Mesendoderm (in vitro differentiated cells): ENCODE results near the gene MSL3.

ENCODE experiments used
- DNase-seq: peaks from one replicate; pipeline ENCODE4 v3.0.0; 2013
- H2AK5ac ChIP-seq: 2 replicates; pipeline ENCODE4 v1.6.1; 2013; ENCODE audit warnings: low read length, inconsistent platforms
- H2BK120ac ChIP-seq: 2 replicates; pipeline ENCODE4 v1.6.1; 2013; ENCODE audit warnings: low read depth, mild to moderate bottlenecking, low read length, moderate library complexity, mixed read lengths
- H2BK15ac ChIP-seq: replicated peaks from 2 replicates; pipeline ENCODE4 v1.6.1; 2013; ENCODE audit warnings: low read depth, mild to moderate bottlenecking, moderate library complexity
- H2BK5ac ChIP-seq: 2 replicates; pipeline ENCODE4 v1.6.1; 2013; ENCODE audit warnings: low read length, inconsistent platforms
- H3K18ac ChIP-seq: 2 replicates; pipeline ENCODE4 v1.6.1; 2013; ENCODE audit warnings: mild to moderate bottlenecking, low read length, mixed read lengths
- H3K23ac ChIP-seq: one replicate; pipeline ENCODE4 v1.6.1; 2013; ENCODE audit warnings: low read length
- H3K27ac ChIP-seq: 2 replicates; pipeline ENCODE4 v1.5.1; 2013; ENCODE audit warnings: low read depth, mild to moderate bottlenecking, inconsistent platforms, low read length, moderate library complexity
- H3K27me3 ChIP-seq: 2 replicates; pipeline ENCODE4 v1.6.1; 2013; ENCODE audit warnings: low read length, control low read depth, mild to moderate bottlenecking, inconsistent platforms; ENCODE audit not compliant: insufficient read depth, poor library complexity
- H3K36me3 ChIP-seq: 2 replicates; pipeline ENCODE4 v1.6.1; 2013; ENCODE audit warnings: low read length, inconsistent platforms; ENCODE audit not compliant: control insufficient read depth, insufficient read depth
- H3K4ac ChIP-seq: one replicate; pipeline ENCODE4 v1.6.1; 2013; ENCODE audit warnings: low read depth, mild to moderate bottlenecking, low read length, moderate library complexity
- H3K4me1 ChIP-seq: 2 replicates; pipeline ENCODE4 v1.6.1; 2013; ENCODE audit warnings: low read depth, low read length, inconsistent platforms; ENCODE audit not compliant: control insufficient read depth
- H3K4me2 ChIP-seq: 2 replicates; pipeline ENCODE4 v1.6.1; 2013; ENCODE audit warnings: low read length
- H3K4me3 ChIP-seq: 2 replicates; pipeline ENCODE4 v1.5.1; 2013; ENCODE audit warnings: mild to moderate bottlenecking, low read length
- H3K56ac ChIP-seq: one replicate; pipeline ENCODE4 v1.6.1; 2013; ENCODE audit warnings: low read length
- H3K79me1 ChIP-seq: 2 replicates; pipeline ENCODE4 v1.6.1; 2013; ENCODE audit warnings: low read length, inconsistent platforms
- H3K79me2 ChIP-seq: 2 replicates; pipeline ENCODE4 v1.6.1; 2013; ENCODE audit warnings: mild to moderate bottlenecking, low read length; ENCODE audit not compliant: control insufficient read depth, insufficient read depth
- H3K9ac ChIP-seq: 2 replicates; pipeline ENCODE4 v1.6.1; 2013; ENCODE audit warnings: low read length, inconsistent platforms
- H4K5ac ChIP-seq: one replicate; pipeline ENCODE4 v1.6.1; 2013; ENCODE audit warnings: low read length
- H4K8ac ChIP-seq: one replicate; pipeline ENCODE4 v1.6.1; 2013; ENCODE audit warnings: low read depth, mild to moderate bottlenecking, control low read depth, low read length, moderate library complexity
- WGBS: extraction: QIAGEN DNeasy Blood & Tissue Kit; methylation state at CpG from one replicate; pipeline ENCODE4 v1.1.7; 2013; ENCODE audit warnings: low lambda C conversion rate, missing lambda C conversion rate; ENCODE audit not compliant: insufficient coverage; ENCODE audit errors: extremely low coverage; 5-methylcytosine and 5-hydroxymethylcytosine counted together

The MSL3 gene

GRCh38 chrX:11733614-11734013 lies 24.4 kb upstream of the MSL3 start:
- Histone ChIP-seq H2BK5ac (no peak overlapping the region), H2AK5ac (no peak overlapping the region), H3K4me2 (no peak overlapping the region), H3K27me3 (no peaks in the 10 kb centered on the region), H3K4me3 (no peak overlapping the region), H3K79me2 (no peaks in the 10 kb centered on the region), H3K23ac (no peak overlapping the region), H2BK15ac (no peak overlapping the region), H3K4ac (no peak overlapping the region), H3K36me3 (no peaks in the 10 kb centered on the region), H3K56ac (no peak overlapping the region), H3K18ac (no peak overlapping the region), H3K27ac (no peak overlapping the region), H3K79me1 (no peaks in the 10 kb centered on the region), H3K9ac (no peak overlapping the region), H4K5ac (no peak overlapping the region), H2BK120ac (no peak overlapping the region), H4K8ac (no peak overlapping the region), H3K4me1 (no peaks in the 10 kb centered on the region)
- no CpG with 5 or more reads among the region's 1 CpG for WGBS
- DNase-seq: no peak

GRCh38 chrX:11739776-11740175 lies 18.3 kb upstream of the MSL3 start:
- Histone ChIP-seq H3K9ac (no peak overlapping the region), H3K27me3 (no peaks in the 10 kb centered on the region), H4K5ac (no peak overlapping the region), H3K4ac (no peak overlapping the region), H2AK5ac (no peak overlapping the region), H3K4me1 (no peaks in the 10 kb centered on the region), H3K23ac (no peak overlapping the region), H2BK15ac (no peak overlapping the region), H3K79me2 (no peaks in the 10 kb centered on the region), H3K18ac (no peak overlapping the region), H3K79me1 (no peaks in the 10 kb centered on the region), H3K4me2 (no peak overlapping the region), H4K8ac (no peak overlapping the region), H3K27ac (no peak overlapping the region), H2BK120ac (no peak overlapping the region), H3K36me3 (no peaks in the 10 kb centered on the region), H3K4me3 (no peak overlapping the region), H2BK5ac (no peak overlapping the region), H3K56ac (no peak overlapping the region)
- no CpG with 5 or more reads among the region's 2 CpGs for WGBS
- no peak for DNase-seq

- H4K8ac ChIP-seq: no peak overlapping the region
- no peak overlapping the region for H2AK5ac ChIP-seq
- no peak overlapping the region for H3K4me3 ChIP-seq
- no peak overlapping the region for H3K9ac ChIP-seq
- H3K23ac ChIP-seq: no peak overlapping the region
- no peak overlapping the region for H2BK5ac ChIP-seq
- no peaks in the 10 kb centered on the region for H3K4me1 ChIP-seq
- H2BK120ac ChIP-seq: no peak overlapping the region
- no peaks in the 10 kb centered on the region for H3K79me2 ChIP-seq
- DNase-seq: no peak
- H3K27me3 ChIP-seq: no peaks in the 10 kb centered on the region
- no peak overlapping the region for H3K27ac ChIP-seq
- H3K4me2 ChIP-seq: no peak overlapping the region
- H3K36me3 ChIP-seq: no peaks in the 10 kb centered on the region
- H3K18ac ChIP-seq: no peak overlapping the region
- no peak overlapping the region for H3K4ac ChIP-seq
- WGBS: no CpG with 5 or more reads among the region's 3 CpGs
- no peak overlapping the region for H2BK15ac ChIP-seq
- no peak overlapping the region for H3K56ac ChIP-seq
- H4K5ac ChIP-seq: no peak overlapping the region
- H3K79me1 ChIP-seq: no peaks in the 10 kb centered on the region
Measured at GRCh38 chrX:11740794-11741193, 17.2 kb upstream of the MSL3 start.

- Histone ChIP-seq H3K79me2 (no peaks in the 10 kb centered on the region), H3K79me1 (no peaks in the 10 kb centered on the region), H3K4ac (no peak overlapping the region), H3K56ac (no peak overlapping the region), H3K23ac (no peak overlapping the region), H4K5ac (no peak overlapping the region), H2AK5ac (no peak overlapping the region), H3K27ac (no peak overlapping the region), H3K27me3 (no peaks in the 10 kb centered on the region), H3K9ac (no peak overlapping the region), H3K4me1 (no peaks in the 10 kb centered on the region), H3K4me3 (no peak overlapping the region), H2BK5ac (no peak overlapping the region), H3K36me3 (no peaks in the 10 kb centered on the region), H2BK15ac (no peak overlapping the region), H3K4me2 (no peak overlapping the region), H2BK120ac (no peak overlapping the region), H4K8ac (no peak overlapping the region), H3K18ac (no peak overlapping the region)
- DNase-seq: peak; percentile 1
- no CpG with 5 or more reads among the region's 2 CpGs for WGBS
Measured at GRCh38 chrX:11741574-11741973, 16.5 kb upstream of the MSL3 start.

GRCh38 chrX:11745881-11746280 lies 12.2 kb upstream of the MSL3 start:
- Histone ChIP-seq H3K27ac (no peak overlapping the region), H3K23ac (no peak overlapping the region), H3K18ac (no peak overlapping the region), H2BK5ac (no peak overlapping the region), H3K79me2 (no peaks in the 10 kb centered on the region), H2AK5ac (no peak overlapping the region), H3K4me3 (no peak overlapping the region), H2BK120ac (no peak overlapping the region), H3K27me3 (no peaks in the 10 kb centered on the region), H3K56ac (no peak overlapping the region), H3K9ac (no peak overlapping the region), H3K36me3 (no peaks in the 10 kb centered on the region), H3K4me2 (no peak overlapping the region), H4K5ac (no peak overlapping the region), H4K8ac (no peak overlapping the region), H3K4me1 (no peaks in the 10 kb centered on the region), H3K4ac (no peak overlapping the region), H3K79me1 (no peaks in the 10 kb centered on the region), H2BK15ac (no peak overlapping the region)
- WGBS: no CpG with 5 or more reads among the region's 2 CpGs
- DNase-seq: no peak

GRCh38 chrX:11750046-11750445 lies 8.0 kb upstream of the MSL3 start:
- no peaks in the 10 kb centered on the region for H3K79me2 ChIP-seq
- H3K9ac ChIP-seq: no peak overlapping the region
- H4K8ac ChIP-seq: no peak overlapping the region
- H3K4me2 ChIP-seq: no peak overlapping the region
- no peak overlapping the region for H3K23ac ChIP-seq
- H3K36me3 ChIP-seq: no peaks in the 10 kb centered on the region
- no peak overlapping the region for H2AK5ac ChIP-seq
- no peak overlapping the region for H3K4me3 ChIP-seq
- no peak for DNase-seq
- H2BK15ac ChIP-seq: no peak overlapping the region
- no CpG with 5 or more reads among the region's 4 CpGs for WGBS
- no peaks in the 10 kb centered on the region for H3K4me1 ChIP-seq
- no peak overlapping the region for H3K27ac ChIP-seq
- no peak overlapping the region for H3K56ac ChIP-seq
- H3K79me1 ChIP-seq: no peaks in the 10 kb centered on the region
- no peak overlapping the region for H2BK5ac ChIP-seq
- H3K27me3 ChIP-seq: no peaks in the 10 kb centered on the region
- H4K5ac ChIP-seq: no peak overlapping the region
- H3K4ac ChIP-seq: no peak overlapping the region
- H2BK120ac ChIP-seq: no peak overlapping the region
- no peak overlapping the region for H3K18ac ChIP-seq
